Endothelial cell (in vitro differentiated cells): ENCODE measurements around the gene WFDC11. TPM values are rescaled to one million over a fixed set of nuclear protein-coding genes. Genes with fewer than 3 reads are reported as not detected.
"Not testable (repeated sequence)": the region's sequence is repeated elsewhere in the genome, so short reads cannot be mapped to it uniquely, and the experiment has no call there.

Source experiments
- DNase-seq: peaks from one replicate; pipeline ENCODE4 v3.0.0; 2021; ENCODE audit warnings: low spot score
- H3K27ac Mint-ChIP-seq: one replicate; pipeline ENCODE4 v1.8.0; 2021; ENCODE audit warnings: mixed read lengths, inconsistent platforms; ENCODE audit not compliant: unreplicated experiment
- H3K27me3 Mint-ChIP-seq: one replicate; pipeline ENCODE4 v1.8.0; 2021; ENCODE audit warnings: mild to moderate bottlenecking, moderate library complexity, mixed read lengths, inconsistent platforms; ENCODE audit not compliant: unreplicated experiment
- H3K36me3 Mint-ChIP-seq: one replicate; pipeline ENCODE4 v1.8.0; 2021; ENCODE audit warnings: mild to moderate bottlenecking, low read depth, mixed read lengths, inconsistent platforms; ENCODE audit not compliant: unreplicated experiment
- H3K4me1 Mint-ChIP-seq: one replicate; pipeline ENCODE4 v1.8.0; 2021; ENCODE audit warnings: mild to moderate bottlenecking, mixed read lengths, inconsistent platforms; ENCODE audit not compliant: unreplicated experiment
- H3K4me3 Mint-ChIP-seq: one replicate; pipeline ENCODE4 v1.8.0; 2021; ENCODE audit warnings: mild to moderate bottlenecking, mixed read lengths, inconsistent platforms; ENCODE audit not compliant: unreplicated experiment
- H3K9me3 Mint-ChIP-seq: one replicate; pipeline ENCODE4 v1.8.0; 2021; ENCODE audit warnings: mixed read lengths, inconsistent platforms; ENCODE audit not compliant: unreplicated experiment
- total RNA-seq: library from RNA; stranded (reverse); fragmentation: NEBNext Ultra II Directional; extraction: Animal tissue kit (Norgen Biotek cat#: 25700); gene quantifications from one replicate; pipeline ENCODE4 v1.2.1, GENCODE V29; 2021; ENCODE audit not compliant: unreplicated experiment
- TF ChIP-seq, protein P1 (sequence below): fragments of 200-600 bp; sonication (generic); IDR thresholded peaks from one replicate; pipeline ENCODE4 v1.5.0; 2021; ENCODE audit warnings: antibody characterized with exemption; ENCODE audit not compliant: unreplicated experiment

The WFDC11 gene
- total RNA-seq, 1 donor from 2014 or later: not detected

DNA sequence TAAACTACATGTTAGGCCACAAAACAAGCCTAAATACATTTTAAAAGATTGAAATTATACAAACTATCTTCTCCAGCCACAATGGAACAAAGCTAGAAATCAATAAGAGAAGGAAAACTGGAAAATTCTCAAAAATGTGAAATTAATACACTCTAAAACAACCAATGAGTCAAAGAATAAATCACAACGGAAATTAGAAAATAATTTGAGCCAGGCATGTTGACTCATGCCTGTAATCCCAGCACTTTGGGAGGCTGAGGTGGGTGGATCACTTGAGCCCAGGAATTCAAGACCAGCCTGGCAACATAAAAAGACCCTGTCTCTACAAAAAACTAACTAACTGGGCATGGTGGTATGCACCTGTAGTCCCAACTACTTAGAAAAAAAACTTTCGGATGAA is 25.5 kb upstream of the WFDC11 start:
- Mint-ChIP-seq H3K9me3 (no peaks in the 10 kb centered on the region), H3K27ac (no peak overlapping the region), H3K4me1 (no peaks in the 10 kb centered on the region), H3K27me3 (no peaks in the 10 kb centered on the region), H3K36me3 (peaks cover 3% of the 10 kb centered on the region), H3K4me3 (no peak overlapping the region)
- TF ChIP-seq, protein P1, sequence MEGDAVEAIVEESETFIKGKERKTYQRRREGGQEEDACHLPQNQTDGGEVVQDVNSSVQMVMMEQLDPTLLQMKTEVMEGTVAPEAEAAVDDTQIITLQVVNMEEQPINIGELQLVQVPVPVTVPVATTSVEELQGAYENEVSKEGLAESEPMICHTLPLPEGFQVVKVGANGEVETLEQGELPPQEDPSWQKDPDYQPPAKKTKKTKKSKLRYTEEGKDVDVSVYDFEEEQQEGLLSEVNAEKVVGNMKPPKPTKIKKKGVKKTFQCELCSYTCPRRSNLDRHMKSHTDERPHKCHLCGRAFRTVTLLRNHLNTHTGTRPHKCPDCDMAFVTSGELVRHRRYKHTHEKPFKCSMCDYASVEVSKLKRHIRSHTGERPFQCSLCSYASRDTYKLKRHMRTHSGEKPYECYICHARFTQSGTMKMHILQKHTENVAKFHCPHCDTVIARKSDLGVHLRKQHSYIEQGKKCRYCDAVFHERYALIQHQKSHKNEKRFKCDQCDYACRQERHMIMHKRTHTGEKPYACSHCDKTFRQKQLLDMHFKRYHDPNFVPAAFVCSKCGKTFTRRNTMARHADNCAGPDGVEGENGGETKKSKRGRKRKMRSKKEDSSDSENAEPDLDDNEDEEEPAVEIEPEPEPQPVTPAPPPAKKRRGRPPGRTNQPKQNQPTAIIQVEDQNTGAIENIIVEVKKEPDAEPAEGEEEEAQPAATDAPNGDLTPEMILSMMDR: no peak
- no peak for DNase-seq

DNA sequence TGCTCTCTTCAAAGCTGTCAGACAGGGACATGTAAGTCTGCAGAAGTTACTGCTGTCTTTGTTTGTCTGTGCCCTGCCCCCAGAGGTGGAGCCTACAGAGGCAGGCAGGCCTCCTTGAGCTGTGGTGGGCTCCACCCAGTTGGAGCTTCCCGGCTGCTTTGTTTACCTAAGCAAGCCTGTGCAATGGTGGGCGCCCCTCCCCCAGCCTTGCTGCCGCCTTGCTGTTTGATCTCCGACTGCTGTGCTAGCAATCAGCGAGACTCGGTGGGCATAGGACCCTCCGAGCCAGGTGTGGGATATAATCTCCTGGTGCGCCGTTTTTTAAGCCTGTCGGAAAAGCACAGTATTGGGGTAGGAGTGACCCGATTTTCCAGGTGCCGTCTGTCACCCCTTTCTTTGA is 23.3 kb upstream of the WFDC11 start:
- H3K27ac Mint-ChIP-seq, H3K36me3 Mint-ChIP-seq, H3K4me1 Mint-ChIP-seq, H3K27me3 Mint-ChIP-seq, DNase-seq, H3K4me3 Mint-ChIP-seq, H3K9me3 Mint-ChIP-seq: not testable (repeated sequence)

DNA sequence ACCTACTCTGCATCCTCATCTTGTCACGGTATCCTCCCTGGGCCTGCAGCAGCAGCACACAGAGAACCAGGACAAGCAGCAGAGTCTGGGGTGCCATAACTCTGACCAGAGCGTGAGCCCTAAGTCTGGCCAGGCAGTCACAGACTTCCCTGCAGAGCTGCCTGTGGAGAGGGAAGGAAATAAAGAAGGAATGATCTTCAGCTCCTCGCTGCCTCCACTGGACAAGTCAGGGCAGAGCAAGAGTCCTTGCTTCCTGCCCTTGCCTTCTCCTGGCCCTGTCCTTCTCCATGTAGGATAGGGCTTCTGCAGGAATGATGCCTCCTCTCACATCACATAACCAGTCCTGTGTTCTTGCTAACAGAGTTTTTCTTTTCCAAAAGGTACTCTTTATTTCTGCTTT is 15.9 kb upstream of the WFDC11 start:
- H3K27ac Mint-ChIP-seq: no peak overlapping the region
- H3K27me3 Mint-ChIP-seq: peaks cover 1% of the 10 kb centered on the region
- peak; percentile 9 for DNase-seq
- H3K36me3 Mint-ChIP-seq: no peaks in the 10 kb centered on the region
- TF ChIP-seq, protein P1: no peak
- H3K4me1 Mint-ChIP-seq: no peaks in the 10 kb centered on the region
- no peaks in the 10 kb centered on the region for H3K9me3 Mint-ChIP-seq
- H3K4me3 Mint-ChIP-seq: no peak overlapping the region

DNA sequence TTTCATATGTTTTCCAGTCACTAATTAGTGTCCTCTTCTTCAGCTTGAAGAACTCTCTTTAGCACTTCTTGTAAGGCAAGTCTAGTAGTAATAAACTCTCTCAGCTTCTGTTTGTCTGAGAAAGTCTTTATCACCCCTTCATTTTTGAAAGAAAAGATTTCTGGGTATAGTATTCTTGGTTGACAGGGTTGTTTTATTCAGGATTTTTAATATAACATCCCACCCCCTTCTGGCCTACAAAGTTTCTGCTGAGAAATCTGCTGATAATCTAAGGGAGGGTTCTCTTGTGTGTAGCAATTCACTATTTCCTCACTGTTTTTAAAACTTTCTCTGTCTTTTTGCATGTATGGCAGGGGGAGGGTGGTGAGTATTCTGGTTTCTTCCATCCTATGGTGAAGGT is 9.6 kb upstream of the WFDC11 start:
- TF ChIP-seq, protein P1: no peak
- peaks cover 4% of the 10 kb centered on the region for H3K27me3 Mint-ChIP-seq

DNA sequence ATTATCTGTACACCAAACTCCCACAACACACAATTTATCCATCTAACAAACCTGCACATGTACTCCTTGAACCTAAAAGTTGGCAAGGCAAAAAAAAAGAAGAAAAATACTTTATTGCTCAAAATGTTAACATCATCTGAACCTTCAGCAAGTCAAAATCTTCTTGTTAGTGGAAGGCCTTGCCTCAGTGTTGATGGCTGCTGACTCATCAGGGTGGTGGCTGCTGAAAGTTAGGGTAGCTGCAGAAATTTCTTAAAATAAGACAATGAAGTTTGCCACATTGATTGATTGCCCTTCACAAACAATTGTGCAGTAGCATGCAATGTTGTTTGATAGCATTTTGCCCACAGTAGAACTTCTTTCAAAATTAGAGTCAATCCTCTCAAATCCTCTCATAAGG is 2.7 kb upstream of the WFDC11 start:
- no peaks in the 10 kb centered on the region for H3K4me1 Mint-ChIP-seq
- DNase-seq: no peak
- H3K27ac Mint-ChIP-seq: no peak overlapping the region
- no peaks in the 10 kb centered on the region for H3K9me3 Mint-ChIP-seq
- TF ChIP-seq, protein P1: no peak
- H3K36me3 Mint-ChIP-seq: no peaks in the 10 kb centered on the region
- no peaks in the 10 kb centered on the region for H3K27me3 Mint-ChIP-seq
- H3K4me3 Mint-ChIP-seq: no peak overlapping the region

More for the DNA sequence above, 9.6 kb upstream of the WFDC11 start:
- Mint-ChIP-seq H3K4me3 (no peak overlapping the region), H3K36me3 (no peaks in the 10 kb centered on the region), H3K27ac (no peak overlapping the region), H3K4me1 (no peaks in the 10 kb centered on the region), H3K9me3 (no peaks in the 10 kb centered on the region)
- DNase-seq: no peak

DNA sequence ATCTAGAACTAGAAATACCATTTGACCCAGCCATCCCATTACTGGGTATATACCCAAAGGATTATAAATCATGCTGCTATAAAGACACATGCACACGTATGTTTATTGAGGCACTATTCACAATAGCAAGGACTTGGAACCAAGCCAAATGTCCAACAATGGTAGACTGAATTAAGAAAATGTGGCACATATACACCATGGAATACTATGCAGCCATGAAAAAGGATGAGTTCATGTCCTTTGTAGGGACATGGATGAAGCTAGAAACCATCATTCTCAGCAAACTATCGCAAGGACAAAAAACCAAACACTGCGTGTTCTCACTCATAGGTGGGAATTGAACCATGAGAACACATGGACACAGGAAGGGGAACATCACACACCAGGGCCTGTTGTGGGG is 13.0 kb downstream of the WFDC11 start:
- H3K36me3 Mint-ChIP-seq, H3K27me3 Mint-ChIP-seq, H3K9me3 Mint-ChIP-seq, H3K27ac Mint-ChIP-seq, H3K4me3 Mint-ChIP-seq, DNase-seq: not testable (repeated sequence)
- H3K4me1 Mint-ChIP-seq: peaks cover 18% of the 10 kb centered on the region

DNA sequence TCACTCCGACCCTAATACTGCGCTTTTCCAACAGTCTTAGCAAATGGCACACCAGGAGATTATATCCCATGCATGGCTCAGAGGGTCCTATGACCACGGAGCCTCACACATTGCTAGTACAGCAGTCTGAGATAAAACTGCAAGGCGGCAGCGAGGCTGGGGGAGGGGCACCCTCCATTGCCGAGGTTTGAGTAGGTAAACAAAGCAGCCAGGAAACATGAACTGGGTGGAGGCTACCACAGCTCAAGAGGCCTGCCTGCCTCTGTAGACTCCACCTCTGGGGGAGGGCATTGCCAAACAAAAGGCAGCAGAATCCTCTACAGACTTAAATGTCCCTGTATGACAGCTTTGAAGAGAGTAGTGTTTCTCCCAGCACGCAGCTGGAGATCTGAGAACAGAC is 18.3 kb downstream of the WFDC11 start:
- not testable (repeated sequence) for DNase-seq, H3K27ac Mint-ChIP-seq, H3K9me3 Mint-ChIP-seq, H3K4me3 Mint-ChIP-seq, H3K36me3 Mint-ChIP-seq, H3K27me3 Mint-ChIP-seq
- peaks cover 18% of the 10 kb centered on the region for H3K4me1 Mint-ChIP-seq
